ENCODE data around the gene AGMO. TPM values are rescaled to one million over a fixed set of nuclear protein-coding genes. Genes with fewer than 3 reads are reported as not detected.

The AGMO gene
- total and polyA plus RNA-seq, 2 of the 8 experiments (the other 6 are each of a cell fraction or from before 2014, with no cell fraction given), result 0.22 to 0.45 TPM

- TF ChIP-seq CTCF (IDR thresholded peaks at IDR 0.05; ENCODE audit: control extremely low read depth in 1 of 3, insufficient read depth in 1 of 3, low read depth in 1 of 3, low read length in 3 of 3), result no peak
These were observed 99.0 kb downstream of the AGMO start (continued) for GRCh38 chr7:15462721-15463389.
